HG03378 (cell line): ENCODE measurements around the gene MYH10.

Source experiments
- ATAC-seq: cut with Tn5 transposase; IDR thresholded peaks from one replicate; pipeline ENCODE4 v1.9.1; 2021; ENCODE audit warnings: mild to moderate bottlenecking, moderate library complexity; ENCODE audit not compliant: unreplicated experiment

Gene MYH10

GRCh38 chr17:8499171-8499570, 131.4 kb downstream of the MYH10 start:
- no peak for ATAC-seq

- no peak for ATAC-seq
Measured at GRCh38 chr17:8496081-8496480, 134.4 kb downstream of the MYH10 start.

GRCh38 chr17:8494506-8495111, 135.9 kb downstream of the MYH10 start:
- ATAC-seq = no peak

GRCh38 chr17:8494021-8494420, 136.5 kb downstream of the MYH10 start:
- ATAC-seq = no peak

GRCh38 chr17:8492121-8492520, 138.4 kb downstream of the MYH10 start:
- ATAC-seq = no peak

GRCh38 chr17:8490256-8491023, 140.1 kb downstream of the MYH10 start:
- ATAC-seq = no peak

GRCh38 chr17:8489841-8490240, 140.7 kb downstream of the MYH10 start:
- ATAC-seq = no peak

- no peak for ATAC-seq
Measured at GRCh38 chr17:8488901-8489300, 141.6 kb downstream of the MYH10 start.

GRCh38 chr17:8488491-8488890, 142.0 kb downstream of the MYH10 start:
- ATAC-seq = no peak

- no peak for ATAC-seq
Measured at GRCh38 chr17:8487743-8488142, 142.8 kb downstream of the MYH10 start.

GRCh38 chr17:8487130-8487645, 143.3 kb downstream of the MYH10 start:
- no peak for ATAC-seq

- no peak for ATAC-seq
Measured at GRCh38 chr17:8485491-8485890, 145.0 kb downstream of the MYH10 start.

- ATAC-seq = no peak
Measured at GRCh38 chr17:8484465-8484864, 146.1 kb downstream of the MYH10 start.

GRCh38 chr17:8482546-8482945, 148.0 kb downstream of the MYH10 start:
- ATAC-seq = no peak

- ATAC-seq = no peak
Measured at GRCh38 chr17:8481703-8482102, 148.8 kb downstream of the MYH10 start.

- no peak for ATAC-seq
Measured at GRCh38 chr17:8481089-8481488, 149.4 kb downstream of the MYH10 start.

GRCh38 chr17:8480011-8480976, 150.2 kb downstream of the MYH10 start:
- no peak for ATAC-seq

GRCh38 chr17:8479431-8479947, 151.0 kb downstream of the MYH10 start:
- ATAC-seq = no peak

- ATAC-seq = no peak
Measured at GRCh38 chr17:8477715-8478441, 152.6 kb downstream of the MYH10 start.

- no peak for ATAC-seq
Measured at GRCh38 chr17:8477171-8477570, 153.4 kb downstream of the MYH10 start.
